Glutamatergic neuron (in vitro differentiated cells): ENCODE data around the gene SLC36A2. TPM values are rescaled to one million over a fixed set of nuclear protein-coding genes. Genes with fewer than 3 reads are reported as not detected.

Source experiments
- DNase-seq: peaks from one replicate; pipeline ENCODE4 v3.0.0; 2022
- H3K27ac Mint-ChIP-seq: one replicate; pipeline ENCODE4 v1.8.0; 2020; ENCODE audit warnings: mild to moderate bottlenecking, mixed read lengths, inconsistent platforms; ENCODE audit not compliant: unreplicated experiment
- H3K27me3 Mint-ChIP-seq: one replicate; pipeline ENCODE4 v1.8.0; 2020; ENCODE audit warnings: mild to moderate bottlenecking, moderate library complexity, mixed read lengths, inconsistent platforms; ENCODE audit not compliant: unreplicated experiment
- H3K36me3 Mint-ChIP-seq: one replicate; pipeline ENCODE4 v1.8.0; 2020; ENCODE audit warnings: mild to moderate bottlenecking, mixed read lengths, inconsistent platforms; ENCODE audit not compliant: unreplicated experiment
- H3K4me1 Mint-ChIP-seq: one replicate; pipeline ENCODE4 v1.8.0; 2020; ENCODE audit warnings: mild to moderate bottlenecking, low read depth, mixed read lengths, inconsistent platforms; ENCODE audit not compliant: unreplicated experiment
- H3K4me3 Mint-ChIP-seq: one replicate; pipeline ENCODE4 v1.8.0; 2020; ENCODE audit warnings: mild to moderate bottlenecking, mixed read lengths, inconsistent platforms; ENCODE audit not compliant: unreplicated experiment
- H3K9me3 Mint-ChIP-seq: one replicate; pipeline ENCODE4 v1.8.0; 2020; ENCODE audit warnings: mild to moderate bottlenecking, moderate library complexity, mixed read lengths, inconsistent platforms; ENCODE audit not compliant: unreplicated experiment
- total RNA-seq: library from RNA; stranded (reverse); fragmentation: NEBNext Ultra II Directional; extraction: Animal tissue kit (Norgen Biotek cat#: 25700); gene quantifications from one replicate; pipeline ENCODE4 v1.2.1, GENCODE V29; 2021; ENCODE audit not compliant: unreplicated experiment
- TF ChIP-seq, protein P1 (sequence below): fragments of 200-600 bp; sonication (generic); IDR thresholded peaks from one replicate; pipeline ENCODE4 v1.5.0; 2021; ENCODE audit not compliant: partially characterized antibody, unreplicated experiment

SLC36A2 gene
- total RNA-seq, 1 donor from 2014 or later = not detected

DNA sequence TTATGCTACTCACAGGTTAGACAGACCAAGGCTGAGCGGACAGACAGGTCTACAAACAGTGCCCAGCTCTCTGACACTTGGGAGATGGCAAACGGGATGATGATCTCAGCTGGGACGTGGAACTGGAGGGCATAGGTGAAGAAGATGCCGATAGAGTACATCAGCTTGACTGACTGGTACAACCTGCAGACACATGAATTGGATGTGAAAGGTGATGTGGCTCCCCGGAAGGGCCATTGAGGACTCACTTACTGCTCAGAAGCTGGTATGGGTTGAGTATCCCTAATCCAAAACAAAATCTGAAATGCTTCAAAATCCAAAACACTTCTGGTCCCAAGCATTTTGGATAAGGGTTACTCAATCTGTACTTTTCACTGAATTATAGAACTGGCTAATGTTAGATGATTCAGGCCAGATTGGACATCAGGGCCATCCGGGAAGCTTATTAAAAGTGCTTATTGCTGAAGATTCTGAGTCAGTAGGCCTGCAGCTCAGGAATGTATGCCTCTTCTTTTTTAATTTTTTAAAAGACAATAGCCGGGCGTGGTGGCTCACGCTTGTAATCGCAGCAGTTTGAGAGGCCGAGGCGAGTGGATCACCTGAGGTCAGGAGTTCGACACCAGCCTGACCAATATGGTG is 66.2 kb downstream of the SLC36A2 start:
- H3K4me3 Mint-ChIP-seq = no peak overlapping the region
- no peaks in the 10 kb centered on the region for H3K27me3 Mint-ChIP-seq
- TF ChIP-seq, protein P1, sequence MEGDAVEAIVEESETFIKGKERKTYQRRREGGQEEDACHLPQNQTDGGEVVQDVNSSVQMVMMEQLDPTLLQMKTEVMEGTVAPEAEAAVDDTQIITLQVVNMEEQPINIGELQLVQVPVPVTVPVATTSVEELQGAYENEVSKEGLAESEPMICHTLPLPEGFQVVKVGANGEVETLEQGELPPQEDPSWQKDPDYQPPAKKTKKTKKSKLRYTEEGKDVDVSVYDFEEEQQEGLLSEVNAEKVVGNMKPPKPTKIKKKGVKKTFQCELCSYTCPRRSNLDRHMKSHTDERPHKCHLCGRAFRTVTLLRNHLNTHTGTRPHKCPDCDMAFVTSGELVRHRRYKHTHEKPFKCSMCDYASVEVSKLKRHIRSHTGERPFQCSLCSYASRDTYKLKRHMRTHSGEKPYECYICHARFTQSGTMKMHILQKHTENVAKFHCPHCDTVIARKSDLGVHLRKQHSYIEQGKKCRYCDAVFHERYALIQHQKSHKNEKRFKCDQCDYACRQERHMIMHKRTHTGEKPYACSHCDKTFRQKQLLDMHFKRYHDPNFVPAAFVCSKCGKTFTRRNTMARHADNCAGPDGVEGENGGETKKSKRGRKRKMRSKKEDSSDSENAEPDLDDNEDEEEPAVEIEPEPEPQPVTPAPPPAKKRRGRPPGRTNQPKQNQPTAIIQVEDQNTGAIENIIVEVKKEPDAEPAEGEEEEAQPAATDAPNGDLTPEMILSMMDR = no peak
- no peak overlapping the region for H3K27ac Mint-ChIP-seq
- peaks cover 3% of the 10 kb centered on the region for H3K9me3 Mint-ChIP-seq
- no peaks in the 10 kb centered on the region for H3K4me1 Mint-ChIP-seq
- DNase-seq = no peak
- H3K36me3 Mint-ChIP-seq = no peaks in the 10 kb centered on the region

DNA sequence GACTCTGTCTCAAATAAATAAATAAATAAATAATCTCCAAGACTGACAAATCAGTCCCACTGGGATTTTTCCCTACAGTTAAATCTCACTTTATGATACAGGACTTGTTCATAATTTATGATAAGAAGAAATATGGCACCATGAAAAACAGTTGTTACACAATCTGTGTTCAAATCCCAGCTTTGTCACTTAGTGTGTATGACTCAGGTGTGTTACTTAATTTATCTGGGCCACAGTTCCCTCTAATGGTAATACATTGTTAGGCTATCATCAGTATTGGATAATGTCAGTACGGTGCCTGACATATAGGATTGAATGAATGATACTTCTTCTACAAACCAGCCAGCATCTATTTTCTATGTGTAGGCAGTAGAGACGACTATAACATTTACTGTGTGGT is 66.9 kb downstream of the SLC36A2 start:
- Mint-ChIP-seq H3K4me1 (no peaks in the 10 kb centered on the region), H3K4me3 (no peak overlapping the region), H3K27ac (no peak overlapping the region), H3K36me3 (no peaks in the 10 kb centered on the region), H3K27me3 (no peaks in the 10 kb centered on the region), H3K9me3 (peaks cover 3% of the 10 kb centered on the region)
- TF ChIP-seq, protein P1 = no peak
- DNase-seq = no peak

DNA sequence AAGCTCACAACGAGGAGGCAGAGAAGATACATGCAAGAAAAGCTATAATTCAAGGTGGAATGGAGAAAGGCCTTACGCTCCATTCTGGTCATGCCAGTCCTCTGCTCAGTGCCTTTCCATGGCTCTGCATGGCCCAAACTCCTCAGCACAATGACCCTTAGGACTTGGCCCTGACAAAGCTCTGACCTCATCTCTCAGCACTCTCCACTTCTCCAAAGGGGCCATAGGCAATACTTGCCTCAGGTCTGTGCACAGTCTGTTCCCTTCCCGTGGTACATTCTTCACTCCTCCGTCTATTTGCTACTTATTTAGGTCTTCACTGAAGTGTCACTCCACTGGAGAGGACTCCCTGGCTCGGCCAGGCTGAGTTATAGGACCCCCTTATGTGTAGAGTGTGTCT is 68.5 kb downstream of the SLC36A2 start:
- Mint-ChIP-seq H3K27me3 (no peaks in the 10 kb centered on the region), H3K27ac (no peak overlapping the region), H3K4me3 (no peak overlapping the region), H3K4me1 (no peaks in the 10 kb centered on the region), H3K36me3 (no peaks in the 10 kb centered on the region), H3K9me3 (no peaks in the 10 kb centered on the region)
- no peak for DNase-seq
- TF ChIP-seq, protein P1 = no peak

- Mint-ChIP-seq H3K27ac (no peak overlapping the region), H3K27me3 (no peaks in the 10 kb centered on the region), H3K9me3 (no peaks in the 10 kb centered on the region), H3K4me3 (no peak overlapping the region), H3K4me1 (no peaks in the 10 kb centered on the region), H3K36me3 (no peaks in the 10 kb centered on the region)
- DNase-seq = no peak
- TF ChIP-seq, protein P1 = no peak
These were observed 71.6 kb downstream of the SLC36A2 start for GRCh38 chr5:151275803-151276202.

GRCh38 chr5:151274666-151275065 is 72.7 kb downstream of the SLC36A2 start:
- Mint-ChIP-seq H3K27ac (no peak overlapping the region), H3K27me3 (no peaks in the 10 kb centered on the region), H3K9me3 (no peaks in the 10 kb centered on the region)

More at GRCh38 chr5:151274666-151275065, 72.7 kb downstream of the SLC36A2 start:
- H3K36me3 Mint-ChIP-seq = no peaks in the 10 kb centered on the region
- H3K4me1 Mint-ChIP-seq = no peaks in the 10 kb centered on the region
- TF ChIP-seq, protein P1 = no peak
- H3K4me3 Mint-ChIP-seq = no peak overlapping the region
- no peak for DNase-seq
